ENCODE data around the gene TRAF3IP3.
A peak's percentile ranks its signal among the peaks of the same experiment; 100 is the strongest.

TRAF3IP3 gene

DNA sequence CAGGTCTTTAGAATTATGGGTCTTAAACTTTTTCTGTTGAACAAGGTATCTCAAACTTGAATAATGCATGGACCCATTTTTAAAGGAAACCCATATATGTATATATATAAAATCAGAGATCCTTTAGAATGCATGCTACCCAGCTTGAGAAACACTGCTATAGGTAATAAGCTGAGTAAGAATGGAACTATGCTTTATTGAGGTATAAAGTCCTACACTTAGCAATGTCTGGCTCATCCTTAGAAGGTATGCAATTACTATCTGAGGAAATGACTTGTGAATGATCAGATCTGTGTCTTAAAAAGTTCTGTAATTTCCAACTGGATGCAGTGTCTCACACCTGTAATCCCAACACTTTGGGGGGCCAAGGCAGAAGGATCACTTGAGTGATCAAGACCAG lies 11.2 kb downstream of the TRAF3IP3 start:
- no peak for DNase-seq (ENCODE audit: low read depth in 1 of 2, low spot score in 1 of 2)

DNA sequence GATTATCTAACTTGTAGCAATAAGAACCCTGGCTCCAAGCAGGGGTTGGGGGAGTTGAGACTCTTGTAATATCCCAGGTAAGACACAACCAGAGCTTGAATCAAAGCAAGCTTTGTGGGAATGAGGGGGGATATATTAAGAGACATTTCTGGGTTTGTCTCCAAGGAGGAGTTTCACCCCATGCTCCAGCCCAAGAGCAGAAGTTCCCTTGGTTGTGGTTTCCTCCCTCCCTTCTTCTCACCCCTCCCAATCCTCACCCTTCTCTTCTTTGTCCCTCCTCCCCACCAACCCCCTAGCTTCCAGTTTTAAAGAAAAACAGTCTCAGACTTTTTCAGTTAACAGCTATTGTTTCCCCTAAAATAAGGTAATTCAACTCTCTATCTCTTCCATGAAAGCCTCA lies 11.9 kb downstream of the TRAF3IP3 start:
- DNase-seq (ENCODE audit: low read depth in 1 of 2, low spot score in 1 of 2) = no peak

DNA sequence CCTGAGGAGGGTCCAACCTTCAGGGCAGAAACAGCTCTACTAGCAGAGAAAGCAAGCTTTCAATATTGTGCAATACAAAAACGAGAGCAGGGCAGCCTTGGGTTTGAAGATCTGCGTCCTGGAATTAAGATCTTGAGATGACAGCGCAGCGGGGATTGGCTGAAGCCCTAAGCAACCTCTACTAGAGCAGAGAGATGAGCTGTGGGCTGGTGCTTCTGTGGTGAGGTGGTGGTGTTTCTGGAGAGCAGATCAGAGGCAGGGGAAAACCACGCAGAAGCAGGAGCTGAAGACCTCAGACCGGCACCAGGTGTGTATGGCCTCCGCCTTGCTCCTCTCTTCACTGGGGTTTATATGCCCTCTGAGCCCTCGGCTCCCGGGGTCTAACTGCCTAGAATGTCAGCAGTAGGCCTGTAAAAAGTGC lies 12.5 kb downstream of the TRAF3IP3 start:
- DNase-seq (ENCODE audit: low read depth in 1 of 2, low spot score in 1 of 2) = peak; percentile 50 to 55

DNA sequence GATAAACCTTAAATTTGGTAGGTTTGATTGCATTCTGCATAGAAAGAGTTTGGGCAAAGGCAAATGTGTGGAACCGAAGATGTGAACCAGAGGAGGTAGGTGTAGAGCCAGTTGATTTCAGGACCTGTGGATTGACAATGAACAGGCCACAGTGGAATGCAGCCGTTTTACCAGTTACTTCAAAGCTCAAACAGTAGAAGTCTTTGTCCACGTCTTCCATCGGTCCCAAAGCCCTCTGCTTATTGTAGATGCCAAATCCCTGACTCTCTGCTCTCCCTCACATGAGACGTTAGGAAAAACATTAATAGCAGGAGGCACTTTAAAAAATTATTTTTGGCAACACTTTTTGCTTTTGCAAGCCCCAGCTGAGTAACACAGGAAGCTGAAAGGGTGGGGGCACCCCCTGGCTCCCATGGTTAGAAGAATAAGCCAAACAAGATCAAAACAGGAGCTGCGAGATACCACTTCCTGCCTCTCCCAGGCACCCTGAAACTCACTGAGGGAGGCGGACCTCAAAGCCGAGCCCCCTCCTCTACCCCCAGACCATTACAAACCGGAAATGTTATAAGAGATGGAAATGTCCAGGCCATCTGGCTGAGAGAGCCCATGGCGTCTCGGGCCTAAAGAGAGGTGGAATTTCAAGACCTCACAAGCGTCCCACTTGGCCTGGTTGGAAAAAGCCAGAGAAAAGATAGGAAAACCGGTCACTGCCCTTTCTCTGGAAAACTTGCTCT lies 13.5 kb downstream of the TRAF3IP3 start:
- peak; percentile 50 to 52 for DNase-seq (ENCODE audit: low read depth in 1 of 2, low spot score in 1 of 2)

DNA sequence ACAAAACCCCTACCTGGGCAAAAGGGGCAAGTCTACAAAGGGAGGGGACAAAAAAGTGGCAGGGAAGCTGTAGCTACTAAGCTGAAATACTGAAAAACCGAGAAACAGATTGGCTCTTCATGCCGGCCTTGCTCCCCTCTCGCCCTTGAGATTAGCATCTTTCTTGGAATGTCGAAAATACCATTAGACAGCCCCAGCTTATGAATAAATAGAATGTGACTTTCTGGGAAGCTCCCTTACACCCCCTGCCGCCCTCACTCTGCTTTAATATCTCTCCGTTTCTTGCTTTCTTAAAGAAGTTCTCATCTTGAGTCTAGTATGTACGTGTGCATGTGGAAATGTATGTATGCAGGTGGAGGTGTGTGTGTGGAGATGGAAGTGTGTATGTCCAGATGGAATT lies 14.1 kb downstream of the TRAF3IP3 start:
- DNase-seq (ENCODE audit: low read depth in 1 of 2, low spot score in 1 of 2) = no peak

DNA sequence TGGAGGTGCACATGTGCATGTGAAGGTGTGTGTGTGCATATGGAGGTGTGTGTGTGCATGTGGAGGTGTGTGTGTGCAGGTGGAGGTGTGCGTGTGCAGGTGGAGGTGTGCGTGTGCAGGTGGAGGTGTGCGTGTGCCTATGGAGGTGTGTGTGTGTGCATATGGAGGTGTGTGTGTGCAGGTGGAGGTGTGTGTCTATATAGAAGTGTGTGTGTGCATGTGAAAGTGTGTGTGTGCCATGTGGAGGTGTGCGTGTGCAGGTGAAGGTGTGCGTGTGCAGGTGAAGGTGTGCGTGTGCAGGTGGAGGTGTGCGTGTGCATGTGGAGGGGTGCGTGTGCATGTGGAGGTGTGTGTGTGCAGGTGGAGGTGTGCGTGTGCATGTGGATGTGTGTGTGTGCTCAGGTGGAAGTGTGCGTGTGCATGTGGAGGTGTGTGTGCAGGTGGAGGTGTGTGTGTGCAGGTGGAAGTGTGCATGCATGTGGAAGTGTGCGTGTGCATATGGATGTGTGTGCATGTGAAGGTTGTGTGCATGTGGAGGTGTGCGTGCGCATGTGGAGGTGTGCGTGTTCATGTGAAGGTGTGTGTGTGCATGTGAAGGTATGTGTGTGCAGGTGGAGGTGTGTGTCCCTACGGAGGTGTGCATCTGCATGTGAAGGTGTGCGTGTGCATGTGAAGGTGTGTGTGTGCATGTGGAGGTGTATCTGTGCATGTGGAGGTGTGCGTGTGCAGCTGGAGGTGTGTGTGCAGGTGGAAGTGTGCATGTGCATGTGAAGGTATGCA lies 15.0 kb downstream of the TRAF3IP3 start:
- no peak for DNase-seq (ENCODE audit: low read depth in 1 of 2, low spot score in 1 of 2)

DNA sequence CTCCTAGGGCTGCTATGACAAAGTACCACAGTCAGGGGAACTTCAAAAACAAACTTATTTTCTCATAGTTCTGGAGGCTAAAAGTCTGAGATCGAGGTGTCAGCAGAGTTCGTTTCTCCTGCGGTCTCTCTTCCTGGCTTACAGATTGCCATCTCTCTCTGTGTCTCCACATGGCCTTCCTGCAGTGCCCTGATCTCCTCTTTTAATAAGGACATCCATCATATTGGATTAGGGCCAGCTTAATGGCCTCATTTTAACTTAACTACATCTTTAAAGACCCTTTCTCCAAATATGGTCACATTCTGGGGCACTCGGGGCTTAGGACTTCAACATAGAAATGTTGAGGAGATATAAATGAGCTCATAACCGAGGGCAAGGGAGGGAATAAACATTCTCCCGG lies 16.3 kb downstream of the TRAF3IP3 start:
- DNase-seq (ENCODE audit: low read depth in 1 of 2, low spot score in 1 of 2) = no peak

DNA sequence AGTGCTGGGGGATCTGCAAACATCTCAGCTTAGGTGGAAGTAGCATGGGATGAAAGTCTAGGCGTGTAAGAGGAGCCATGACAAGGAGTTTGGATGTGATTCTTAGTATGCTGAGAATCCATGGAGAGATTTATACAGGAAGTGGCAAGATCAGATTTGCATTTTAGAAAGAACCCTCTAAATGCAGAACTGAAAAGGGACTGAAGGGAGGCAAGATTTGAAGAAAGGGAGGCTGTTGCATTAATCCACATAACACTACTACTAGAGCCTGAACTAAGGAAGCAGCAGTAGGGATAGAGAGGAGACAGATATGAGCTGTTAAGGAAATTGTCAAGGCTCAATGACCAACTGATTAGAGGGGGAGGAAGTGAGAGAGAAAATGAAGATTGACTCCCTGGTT lies 18.7 kb downstream of the TRAF3IP3 start:
- DNase-seq (ENCODE audit: low read depth in 1 of 2, low spot score in 1 of 2) = no peak

DNA sequence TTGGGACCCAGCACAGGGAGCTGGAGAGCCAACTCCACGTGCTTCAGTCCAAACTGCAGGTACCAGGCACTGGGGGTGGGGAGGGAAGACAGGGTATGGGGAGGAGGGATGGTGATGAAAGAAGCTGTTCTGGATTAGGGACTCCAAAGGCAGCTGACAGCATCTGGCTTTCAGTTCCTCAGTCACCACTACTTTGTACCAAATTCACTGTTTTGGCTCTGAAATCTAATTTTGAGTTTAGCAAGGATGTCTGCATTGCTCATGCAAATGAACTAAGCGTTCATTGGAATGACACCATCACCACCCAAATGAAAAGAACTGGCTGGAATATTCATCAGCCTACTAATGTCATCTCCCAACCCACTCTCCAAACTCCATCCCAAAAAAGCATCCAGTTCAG lies 19.8 kb downstream of the TRAF3IP3 start:
- DNase-seq (ENCODE audit: low read depth in 1 of 2, low spot score in 1 of 2) = no peak

DNA sequence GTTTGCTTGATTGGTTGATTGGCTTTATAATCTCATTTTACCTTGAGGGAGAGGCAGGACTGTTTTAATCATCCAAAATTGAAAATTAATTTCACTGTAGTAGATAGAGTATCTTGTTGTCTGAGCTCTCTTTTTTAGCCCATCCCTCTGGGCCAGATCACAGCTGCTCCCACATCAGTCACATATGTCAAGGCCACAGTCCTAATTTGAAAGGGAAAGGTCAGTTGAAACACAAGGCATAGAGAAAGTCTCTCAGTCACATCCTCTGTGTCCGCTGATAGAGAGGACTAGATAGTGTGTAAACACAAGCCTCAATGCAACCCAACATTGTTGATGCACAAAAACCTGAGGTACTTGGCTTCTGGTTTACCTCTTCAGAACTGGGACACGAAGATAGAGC lies 21.7 kb downstream of the TRAF3IP3 start:
- no peak for DNase-seq (ENCODE audit: low read depth in 1 of 2, low spot score in 1 of 2)

DNA sequence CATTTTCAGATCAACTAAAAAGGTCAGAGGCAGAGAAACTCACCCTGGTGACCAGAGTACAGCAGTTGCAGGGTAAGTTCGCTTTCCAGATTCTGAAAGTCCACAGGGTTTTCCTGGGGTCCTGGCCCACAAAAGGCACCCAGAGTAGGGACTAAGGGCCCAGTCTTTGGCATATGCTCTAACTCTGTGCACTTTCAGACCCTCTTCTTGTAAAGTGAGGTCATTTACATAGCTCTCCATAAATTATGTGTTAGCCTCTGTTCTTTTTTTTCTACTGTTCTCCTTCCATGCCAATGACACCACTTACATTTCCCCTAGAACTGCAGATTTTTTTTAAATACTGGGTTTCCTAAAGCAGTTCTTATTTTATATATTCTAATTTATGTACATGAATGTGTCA lies 22.2 kb downstream of the TRAF3IP3 start:
- no peak for DNase-seq (ENCODE audit: low read depth in 1 of 2, low spot score in 1 of 2)

DNA sequence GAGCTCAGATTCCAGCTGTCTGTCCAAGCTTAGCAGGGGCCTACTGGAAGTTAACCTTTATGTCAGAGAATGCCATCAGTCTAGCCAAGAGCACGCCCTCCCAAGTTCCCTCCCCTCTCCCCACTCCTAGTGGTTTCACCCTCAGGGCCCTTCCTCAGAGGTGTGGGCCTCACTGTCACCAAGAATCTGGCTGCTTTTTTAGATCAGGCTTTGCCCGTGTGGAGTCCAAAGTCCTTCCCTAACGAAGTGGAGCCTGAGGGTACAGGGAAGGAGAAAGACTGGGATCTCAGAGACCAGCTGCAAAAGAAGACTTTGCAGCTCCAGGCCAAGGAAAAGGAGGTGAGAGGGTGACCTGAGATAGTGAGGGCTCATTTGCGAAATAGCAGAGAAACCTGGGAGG lies 24.4 kb downstream of the TRAF3IP3 start:
- no peak for DNase-seq (ENCODE audit: low read depth in 1 of 2, low spot score in 1 of 2)

DNA sequence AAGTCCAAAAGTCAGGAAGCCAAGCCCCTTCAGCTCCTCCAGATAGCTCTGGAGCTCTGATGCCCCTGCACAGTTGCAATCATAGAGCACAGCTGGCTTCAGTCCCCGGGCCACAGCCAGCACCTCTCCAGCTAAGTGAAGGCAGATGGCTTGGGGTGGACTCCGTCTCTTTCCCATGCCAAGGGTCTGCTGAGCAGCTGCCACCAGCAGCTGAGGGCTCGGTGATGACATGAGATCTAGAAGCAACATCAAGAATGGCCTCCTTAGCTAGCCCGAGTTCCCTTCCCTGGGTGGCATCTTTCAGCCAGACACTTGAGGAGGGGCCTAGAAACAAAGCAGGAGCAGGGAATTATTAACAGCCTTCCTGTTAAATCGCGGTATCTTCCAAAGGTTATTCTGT lies 27.5 kb downstream of the TRAF3IP3 start:
- DNase-seq (ENCODE audit: low read depth in 1 of 2, low spot score in 1 of 2) = no peak

DNA sequence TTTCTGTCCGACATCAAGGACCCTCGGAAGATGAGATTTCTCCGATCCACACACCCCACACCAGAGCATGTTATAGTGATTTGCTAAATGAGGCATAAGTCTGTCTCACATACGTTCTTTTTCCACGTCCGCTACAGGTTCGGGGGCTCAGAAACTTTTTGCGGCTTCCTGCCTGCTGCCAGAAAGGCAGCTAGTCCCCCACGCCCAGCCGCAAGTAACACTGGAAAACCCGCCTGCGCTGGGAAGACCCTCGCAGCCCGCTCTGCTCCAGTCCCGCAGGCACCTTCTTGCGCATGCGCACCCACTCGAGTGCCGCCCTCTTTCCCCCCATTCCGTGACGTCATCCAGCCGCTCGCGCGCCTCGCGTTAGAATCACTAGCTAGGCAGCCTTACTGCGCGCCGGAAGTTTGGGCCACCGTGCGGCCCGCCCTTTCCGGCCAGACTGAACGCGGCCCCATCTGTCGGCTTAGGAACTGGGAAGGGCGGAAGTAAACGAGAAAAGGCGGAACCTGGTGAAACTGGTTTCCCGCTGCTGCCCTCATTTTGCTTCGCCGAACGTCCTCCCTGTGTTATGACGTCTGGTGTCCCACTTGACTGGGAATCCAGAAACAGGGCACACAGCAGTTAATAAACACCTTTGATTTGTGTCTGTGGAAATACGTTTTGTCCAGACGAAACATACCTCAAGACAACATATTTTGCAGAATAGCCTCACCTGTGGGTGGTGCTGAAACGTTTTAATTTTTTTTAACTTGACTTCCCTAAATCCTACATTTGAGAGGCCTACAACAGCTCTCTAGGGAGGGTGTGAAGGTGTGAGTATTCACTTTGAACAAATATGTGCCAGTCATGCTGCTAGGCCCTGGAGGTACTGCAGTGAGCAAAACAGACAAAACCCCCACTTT lies 28.7 kb downstream of the TRAF3IP3 start, which contains the start of gene C1orf74:
C1orf74 (minus strand) TSS at position 295 of the 905 bp plus-strand sequence. CDS start 925 bp downstream, outside the sequence.
- DNase-seq (ENCODE audit: low read depth in 1 of 2, low spot score in 1 of 2) = peak; percentile 98 to 99

DNA sequence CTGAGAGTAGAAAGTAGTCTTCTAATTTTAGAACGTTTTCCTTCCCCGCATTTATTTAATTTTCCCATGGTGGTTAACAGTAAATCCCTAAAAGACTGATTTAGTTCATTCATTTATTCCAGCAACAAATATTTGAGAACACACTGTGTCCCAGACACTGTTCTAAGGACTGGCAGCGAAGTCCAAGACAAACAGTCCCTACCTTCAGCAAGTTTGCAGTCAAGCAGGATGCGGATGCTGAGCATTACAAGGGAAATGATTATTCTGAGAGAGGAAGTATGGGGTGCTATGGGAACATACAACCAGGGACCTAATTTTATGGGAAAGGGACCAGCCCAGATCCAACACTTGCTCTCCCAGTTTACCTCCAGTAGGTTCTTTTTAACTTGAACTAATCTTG lies 29.7 kb downstream of the TRAF3IP3 start:
- no peak for DNase-seq (ENCODE audit: low read depth in 1 of 2, low spot score in 1 of 2)

DNA sequence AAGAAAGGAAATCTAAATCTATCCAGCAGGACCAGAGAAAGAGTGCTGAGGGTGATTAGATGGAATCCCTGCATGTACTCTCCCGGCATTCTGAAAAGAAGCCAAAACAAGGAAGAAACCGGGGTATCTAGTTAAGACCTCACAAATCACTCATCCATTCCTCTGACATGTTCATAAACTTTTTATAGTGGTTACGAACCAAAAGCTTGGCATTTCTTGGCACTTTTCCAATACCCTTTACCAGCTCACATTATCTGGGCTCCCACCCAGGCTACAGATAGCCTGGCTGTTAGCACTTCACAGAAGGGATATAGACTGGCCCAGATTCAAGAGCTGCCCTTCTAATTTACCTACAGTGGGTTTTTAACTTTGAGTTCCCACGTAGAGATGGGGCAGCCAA lies 30.3 kb downstream of the TRAF3IP3 start:
- no peak for DNase-seq (ENCODE audit: low read depth in 1 of 2, low spot score in 1 of 2)

DNA sequence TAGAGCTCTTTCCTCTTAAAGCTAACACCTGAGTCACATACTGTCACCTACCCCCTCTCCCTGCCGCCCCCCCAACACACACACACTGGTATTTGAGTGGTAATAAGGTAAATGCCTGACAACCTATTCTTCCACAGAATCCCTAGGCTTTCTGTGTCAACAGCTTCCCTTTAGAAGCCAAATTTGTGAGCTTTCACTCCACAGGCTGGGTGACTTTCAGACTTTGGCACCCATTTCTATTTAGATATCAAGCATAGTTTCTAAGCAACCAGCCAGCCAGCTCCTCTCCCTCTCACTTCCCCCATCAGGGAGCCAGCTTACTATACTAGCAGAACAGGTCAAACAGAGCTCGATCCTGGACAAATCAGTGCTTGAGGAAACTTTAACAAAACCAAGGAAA lies 31.7 kb downstream of the TRAF3IP3 start:
- no peak for DNase-seq (ENCODE audit: low read depth in 1 of 2, low spot score in 1 of 2)

DNA sequence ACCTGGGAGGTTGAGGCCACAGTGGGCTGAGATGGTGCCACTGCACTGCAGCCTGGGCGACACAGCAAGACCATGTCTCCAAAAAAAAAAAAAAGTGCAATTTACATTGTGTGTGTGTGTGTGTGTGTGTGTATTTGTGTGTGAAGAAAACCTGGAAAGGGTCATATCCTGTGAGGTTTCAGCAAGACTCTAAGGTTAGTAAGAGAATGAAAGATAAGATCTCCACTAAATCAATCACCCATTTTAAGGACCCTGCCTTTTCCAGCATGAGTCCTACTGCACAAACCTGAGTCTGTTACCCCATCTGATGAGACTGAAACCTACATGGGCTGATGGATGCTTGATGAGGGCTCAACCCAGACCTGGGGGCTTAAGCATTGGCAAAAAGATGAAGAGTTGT lies 33.4 kb downstream of the TRAF3IP3 start:
- DNase-seq (ENCODE audit: low read depth in 1 of 2, low spot score in 1 of 2) = no peak

DNA sequence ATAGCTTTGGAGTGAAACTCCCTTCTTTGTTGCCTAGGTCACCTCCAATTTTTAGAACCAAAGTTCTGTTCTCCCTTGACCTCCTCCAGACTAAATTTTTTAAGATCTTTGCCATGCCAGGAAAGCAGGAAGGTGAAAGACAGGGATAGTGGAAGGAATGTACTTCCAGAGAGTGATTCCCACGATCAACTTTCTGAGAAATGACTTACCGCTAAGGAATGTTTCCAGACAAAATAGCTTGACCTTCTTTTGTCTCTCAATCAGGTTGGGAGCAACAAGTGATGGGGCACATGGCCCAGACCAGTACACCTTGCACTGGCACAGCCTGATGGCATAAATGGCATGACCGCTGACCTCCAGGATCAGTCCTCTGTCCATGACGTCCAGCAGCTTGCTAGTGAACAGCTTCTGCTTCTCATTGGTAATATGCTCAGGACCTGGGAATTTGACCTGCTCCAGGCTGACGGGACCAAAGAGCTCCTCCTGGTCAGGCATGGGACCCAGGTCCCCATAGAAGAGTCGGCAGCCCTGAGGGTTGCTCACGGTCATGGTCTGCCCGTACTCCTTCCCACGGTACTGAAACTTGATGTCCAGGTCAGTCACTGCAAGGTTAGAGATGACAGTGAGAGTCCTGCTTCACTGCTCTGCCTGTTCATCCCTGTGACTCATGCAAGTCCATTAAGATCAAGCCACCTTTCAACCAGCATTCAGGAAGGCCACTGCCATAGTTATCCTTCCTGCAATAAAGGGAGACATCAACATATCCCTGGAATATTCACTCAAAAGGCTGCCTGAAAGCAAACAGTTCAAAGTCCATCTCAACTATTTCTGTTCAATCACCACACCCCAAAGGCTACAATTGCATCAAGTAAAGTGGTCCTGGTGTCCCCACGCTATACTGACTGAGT lies 34.7 kb downstream of the TRAF3IP3 start:
- no peak for DNase-seq (ENCODE audit: low read depth in 1 of 2, low spot score in 1 of 2)

DNA sequence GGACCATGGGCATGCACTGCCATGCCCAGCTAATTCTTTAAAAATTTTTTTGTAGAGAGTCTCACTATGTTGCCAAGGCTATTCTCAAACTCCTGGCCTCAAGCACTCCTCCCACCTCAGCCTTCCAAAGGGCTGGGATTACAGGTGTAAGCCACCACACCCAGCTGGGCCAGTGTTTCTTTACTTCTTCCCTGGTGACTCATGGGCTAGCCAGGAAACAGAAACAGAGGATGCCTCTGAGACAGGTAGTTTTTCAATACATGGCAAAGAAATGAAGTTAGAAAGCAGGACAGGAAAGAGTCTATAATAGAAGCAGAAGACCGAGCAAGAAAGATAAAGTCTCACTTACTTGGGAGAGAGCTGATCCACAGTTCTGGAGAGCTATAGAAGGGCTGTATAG lies 36.1 kb downstream of the TRAF3IP3 start:
- no peak for DNase-seq (ENCODE audit: low read depth in 1 of 2, low spot score in 1 of 2)
